ENCODE data around the gene CCM2. TPM values are rescaled to one million over a fixed set of nuclear protein-coding genes. Genes with fewer than 3 reads are reported as not detected.

Gene CCM2
- total RNA-seq, 4 donors from 2014 or later: 45.8 to 63.5 (median 50.4) TPM

DNA sequence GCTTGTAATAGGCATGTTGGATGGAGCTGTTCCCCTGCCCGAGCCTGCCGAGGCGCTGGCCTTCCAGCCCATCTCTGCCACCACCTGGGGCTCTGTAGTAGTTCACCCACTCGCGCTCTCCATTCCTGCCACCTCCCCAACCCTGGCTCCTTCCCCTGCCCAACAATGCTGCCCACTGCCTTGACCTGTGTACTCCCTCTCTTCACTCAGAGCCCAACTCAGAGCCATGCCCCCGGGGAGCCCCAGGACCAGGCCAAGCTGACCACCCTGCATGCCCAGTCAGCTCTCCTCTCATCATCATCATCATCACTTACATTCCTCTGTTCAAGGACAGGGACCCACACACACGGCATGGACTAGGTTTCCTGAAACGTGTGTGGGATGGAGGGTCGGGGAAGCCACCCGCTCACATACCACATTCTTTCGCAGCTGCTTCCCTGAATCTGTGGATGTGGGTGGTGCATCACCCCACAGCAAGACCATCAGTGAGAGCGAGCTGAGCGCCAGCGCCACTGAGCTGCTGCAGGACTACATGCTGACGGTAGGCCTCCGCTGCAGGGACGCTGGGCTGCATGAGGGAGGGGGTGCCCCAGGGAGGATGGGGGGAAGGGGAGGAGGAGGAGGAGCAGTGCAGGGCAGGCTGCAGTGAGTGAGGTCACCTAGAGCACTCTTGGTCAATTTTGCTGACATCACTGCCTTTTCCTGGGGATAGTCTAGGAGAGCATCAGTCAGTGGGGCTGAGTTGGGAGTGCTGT lies 73.2 kb downstream of the CCM2 start:
- TF ChIP-seq, protein P1, sequence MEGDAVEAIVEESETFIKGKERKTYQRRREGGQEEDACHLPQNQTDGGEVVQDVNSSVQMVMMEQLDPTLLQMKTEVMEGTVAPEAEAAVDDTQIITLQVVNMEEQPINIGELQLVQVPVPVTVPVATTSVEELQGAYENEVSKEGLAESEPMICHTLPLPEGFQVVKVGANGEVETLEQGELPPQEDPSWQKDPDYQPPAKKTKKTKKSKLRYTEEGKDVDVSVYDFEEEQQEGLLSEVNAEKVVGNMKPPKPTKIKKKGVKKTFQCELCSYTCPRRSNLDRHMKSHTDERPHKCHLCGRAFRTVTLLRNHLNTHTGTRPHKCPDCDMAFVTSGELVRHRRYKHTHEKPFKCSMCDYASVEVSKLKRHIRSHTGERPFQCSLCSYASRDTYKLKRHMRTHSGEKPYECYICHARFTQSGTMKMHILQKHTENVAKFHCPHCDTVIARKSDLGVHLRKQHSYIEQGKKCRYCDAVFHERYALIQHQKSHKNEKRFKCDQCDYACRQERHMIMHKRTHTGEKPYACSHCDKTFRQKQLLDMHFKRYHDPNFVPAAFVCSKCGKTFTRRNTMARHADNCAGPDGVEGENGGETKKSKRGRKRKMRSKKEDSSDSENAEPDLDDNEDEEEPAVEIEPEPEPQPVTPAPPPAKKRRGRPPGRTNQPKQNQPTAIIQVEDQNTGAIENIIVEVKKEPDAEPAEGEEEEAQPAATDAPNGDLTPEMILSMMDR (IDR thresholded peaks at IDR 0.05; ENCODE audit: low read depth): no peak

DNA sequence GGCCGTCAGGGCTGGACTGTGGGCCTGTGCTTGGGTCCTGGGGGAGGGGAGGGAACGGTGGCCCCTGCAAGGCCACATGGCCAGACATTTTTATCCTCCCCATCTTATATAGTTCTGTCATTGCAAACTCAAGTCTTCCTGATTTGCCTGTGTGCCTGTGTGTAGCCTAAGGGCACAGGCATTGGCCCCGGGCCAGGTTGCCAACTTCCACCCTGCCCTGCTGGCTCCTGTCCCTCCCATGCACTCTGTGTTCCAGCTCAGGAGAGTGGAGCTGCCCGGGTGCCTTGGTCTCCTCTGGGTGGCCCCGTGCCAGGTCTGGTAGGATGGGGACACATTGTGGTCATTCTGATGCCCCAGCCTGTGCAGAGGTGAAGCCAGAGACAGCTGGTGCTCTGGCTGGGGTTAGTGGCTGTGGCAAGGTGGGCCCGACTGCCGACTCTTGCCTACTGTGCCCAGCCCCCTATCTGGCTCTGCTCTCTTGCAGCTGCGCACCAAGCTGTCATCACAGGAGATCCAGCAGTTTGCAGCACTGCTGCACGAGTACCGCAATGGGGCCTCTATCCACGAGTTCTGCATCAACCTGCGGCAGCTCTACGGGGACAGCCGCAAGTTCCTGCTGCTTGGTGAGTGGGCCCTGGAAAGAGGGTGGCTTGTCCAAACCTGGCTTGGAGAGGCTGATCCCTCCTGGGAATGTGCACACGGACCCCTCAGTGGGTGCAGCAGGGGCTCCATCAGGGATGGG lies 74.0 kb downstream of the CCM2 start:
- TF ChIP-seq, protein P1 (IDR thresholded peaks at IDR 0.05; ENCODE audit: low read depth): no peak

DNA sequence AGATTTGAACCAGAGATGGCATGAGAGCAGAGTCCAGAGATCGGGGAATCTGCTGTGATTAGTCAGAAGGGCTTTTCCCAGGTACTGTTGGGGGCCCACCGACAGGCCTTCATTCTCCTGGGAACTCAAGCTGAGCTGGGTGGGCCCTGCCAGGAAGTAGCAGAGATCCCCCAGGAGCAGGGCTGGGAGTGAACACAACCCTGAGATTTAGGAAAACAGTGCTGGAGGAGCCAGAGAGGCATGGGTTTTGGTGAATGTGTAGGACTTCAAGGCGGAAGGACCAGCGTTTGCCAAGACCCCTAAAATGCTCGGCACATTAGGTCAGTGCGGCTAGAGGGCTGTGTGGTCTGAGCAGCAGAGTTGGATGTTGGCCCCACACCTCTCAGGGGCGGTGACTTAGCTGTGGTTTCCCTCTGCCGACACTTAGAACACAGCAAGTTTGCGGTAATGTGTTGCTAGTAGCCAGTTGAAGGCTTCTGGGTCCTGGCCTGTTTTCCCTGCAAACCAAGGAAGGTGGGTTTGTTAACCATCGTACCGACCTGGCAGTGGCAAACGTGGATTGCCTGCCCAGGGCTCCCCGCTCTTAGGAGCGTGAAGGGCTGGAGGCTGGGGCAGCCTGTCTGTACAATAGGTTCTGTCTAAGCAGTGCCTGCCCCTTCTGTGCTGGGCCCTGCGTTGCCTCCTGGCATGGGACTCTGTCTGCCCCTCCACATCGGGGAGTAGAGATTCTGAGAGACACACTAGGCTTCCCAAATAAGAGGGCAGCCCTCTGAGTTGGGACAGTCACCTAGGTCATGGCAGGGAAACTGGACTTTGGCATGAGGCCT lies 74.7 kb downstream of the CCM2 start:
- TF ChIP-seq, protein P1 (IDR thresholded peaks at IDR 0.05; ENCODE audit: low read depth): no peak

DNA sequence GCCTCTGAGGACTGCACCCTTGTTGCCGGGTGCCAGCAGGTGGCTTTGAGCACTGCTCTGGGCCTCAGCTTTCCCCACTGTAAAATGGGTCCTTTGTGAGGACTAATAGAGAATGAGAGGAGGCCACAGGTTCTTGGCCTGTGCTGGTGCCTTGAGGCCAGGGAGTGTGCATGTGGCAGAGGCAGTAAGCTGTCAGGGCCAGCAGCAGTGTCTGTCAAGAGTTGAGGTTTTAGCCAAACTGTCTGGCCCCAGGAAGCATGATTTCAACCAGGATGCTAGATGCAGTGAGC lies 75.3 kb downstream of the CCM2 start:
- TF ChIP-seq, protein P1 (IDR thresholded peaks at IDR 0.05; ENCODE audit: low read depth): no peak

DNA sequence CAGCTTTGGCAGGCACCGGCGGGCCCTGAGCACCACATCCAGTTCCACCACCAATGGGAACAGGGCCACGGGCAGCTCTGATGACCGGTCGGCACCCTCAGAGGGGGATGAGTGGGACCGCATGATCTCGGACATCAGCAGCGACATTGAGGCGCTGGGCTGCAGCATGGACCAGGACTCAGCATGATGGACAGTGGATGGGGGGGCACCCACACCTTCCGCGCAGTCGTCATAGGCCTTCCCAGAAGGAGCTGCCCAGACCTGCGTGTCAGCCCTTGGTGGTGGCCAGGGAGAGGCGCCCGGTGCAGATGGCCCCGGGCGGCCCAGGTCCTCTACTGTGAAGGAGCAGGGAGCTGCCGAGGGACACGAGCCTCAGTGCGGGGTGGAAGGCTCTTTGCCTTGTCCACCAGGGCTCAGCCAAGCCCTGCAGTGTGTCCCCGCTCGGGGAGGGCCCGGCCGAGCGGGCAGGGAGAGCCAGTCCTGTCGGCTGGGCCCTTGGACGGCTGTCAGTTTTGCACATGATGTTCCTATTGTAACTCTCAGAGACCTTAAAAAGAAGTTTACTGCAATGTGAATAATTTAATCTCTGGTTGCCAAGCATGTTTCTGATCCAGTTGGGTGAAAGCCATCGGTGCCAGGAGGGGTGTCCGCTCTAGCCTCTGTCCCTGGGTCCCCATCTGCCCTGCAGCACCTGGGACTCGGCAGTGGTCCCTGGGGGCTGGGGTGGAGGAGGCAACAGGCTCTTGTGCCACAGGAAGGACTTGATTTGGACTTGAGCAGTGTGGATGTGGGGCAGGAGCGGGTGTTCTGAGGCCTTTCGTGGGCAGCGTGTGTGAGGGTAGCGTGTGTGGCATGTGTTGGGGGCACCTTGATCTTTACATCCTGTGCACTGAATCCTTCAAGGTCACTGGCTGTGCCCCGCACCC lies 76.1 kb downstream of the CCM2 start:
- TF ChIP-seq, protein P1 (IDR thresholded peaks at IDR 0.05; ENCODE audit: low read depth): no peak

DNA sequence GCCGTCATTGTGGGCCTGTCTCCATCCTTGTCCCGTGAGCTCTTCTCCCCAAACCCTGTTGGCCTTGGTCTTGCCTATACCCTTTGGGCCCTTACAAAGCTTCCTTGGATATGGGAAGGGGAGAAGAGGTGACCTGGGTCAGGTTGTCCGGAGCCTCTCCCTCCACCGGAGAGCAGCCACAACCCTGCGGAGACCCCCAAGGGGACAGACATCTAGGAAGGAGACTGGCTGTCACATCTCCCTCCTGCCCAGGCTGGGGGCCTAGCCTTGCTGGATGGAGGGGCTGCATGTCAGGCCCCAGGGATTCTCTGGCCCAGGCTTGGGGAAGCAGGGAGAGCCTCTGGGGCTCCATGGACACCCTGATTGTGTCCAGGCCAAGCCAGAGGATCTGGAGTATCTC lies 76.9 kb downstream of the CCM2 start:
- TF ChIP-seq, protein P1 (IDR thresholded peaks at IDR 0.05; ENCODE audit: low read depth): no peak

Data from subcutaneous adipose tissue (tissue), 4 donors.